ENCODE measurements around the gene NPW. TPM values are rescaled to one million over a fixed set of nuclear protein-coding genes. Genes with fewer than 3 reads are reported as not detected.

NPW gene
- total and polyA plus RNA-seq, 9 of the 15 experiments (the other 6 are each of a cell fraction or from before 2014, with no cell fraction given) = 0.14 to 4.0 (median 2.6) TPM; not detected in 4

DNA sequence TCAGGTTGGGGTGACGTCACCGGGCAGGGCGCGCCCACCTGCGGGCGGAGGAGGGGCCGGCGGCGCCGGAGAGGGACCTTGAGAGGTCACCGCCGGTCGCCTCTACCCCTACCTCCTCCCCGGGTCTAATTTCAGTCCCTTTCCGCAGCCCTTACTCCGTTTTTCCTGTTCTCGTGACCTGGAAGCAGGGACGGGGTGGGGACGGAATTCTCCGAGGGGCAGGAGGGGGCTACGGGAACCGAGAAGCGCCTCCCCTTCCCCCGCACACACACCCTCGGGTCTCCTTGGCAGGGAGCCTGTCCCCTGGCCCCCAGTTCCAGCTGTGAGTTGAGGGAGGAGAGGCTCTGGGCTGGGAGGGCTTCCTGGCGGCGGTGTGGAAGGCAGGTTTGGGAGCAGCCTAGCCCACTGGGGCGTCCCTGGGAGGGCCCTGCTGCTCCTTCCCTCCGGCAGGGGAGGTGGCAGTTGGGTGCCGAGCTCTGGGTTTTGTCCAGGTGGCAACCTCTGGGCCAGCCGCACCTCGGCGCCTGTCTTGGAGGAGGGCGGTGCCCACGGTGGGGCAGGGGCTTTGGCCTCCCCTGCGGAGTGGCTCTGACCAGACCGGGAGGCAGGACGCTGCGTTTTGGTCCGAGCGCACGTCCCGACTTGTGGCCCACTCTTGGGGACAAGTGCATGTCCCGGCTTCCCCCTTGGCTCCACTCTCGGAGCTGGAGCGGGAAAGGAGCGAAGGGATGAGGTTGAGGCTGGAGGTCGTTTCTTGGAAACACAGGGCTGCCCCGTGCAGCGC lies 29.0 kb upstream of the NPW start (continued):
- TF ChIP-seq, protein P1, sequence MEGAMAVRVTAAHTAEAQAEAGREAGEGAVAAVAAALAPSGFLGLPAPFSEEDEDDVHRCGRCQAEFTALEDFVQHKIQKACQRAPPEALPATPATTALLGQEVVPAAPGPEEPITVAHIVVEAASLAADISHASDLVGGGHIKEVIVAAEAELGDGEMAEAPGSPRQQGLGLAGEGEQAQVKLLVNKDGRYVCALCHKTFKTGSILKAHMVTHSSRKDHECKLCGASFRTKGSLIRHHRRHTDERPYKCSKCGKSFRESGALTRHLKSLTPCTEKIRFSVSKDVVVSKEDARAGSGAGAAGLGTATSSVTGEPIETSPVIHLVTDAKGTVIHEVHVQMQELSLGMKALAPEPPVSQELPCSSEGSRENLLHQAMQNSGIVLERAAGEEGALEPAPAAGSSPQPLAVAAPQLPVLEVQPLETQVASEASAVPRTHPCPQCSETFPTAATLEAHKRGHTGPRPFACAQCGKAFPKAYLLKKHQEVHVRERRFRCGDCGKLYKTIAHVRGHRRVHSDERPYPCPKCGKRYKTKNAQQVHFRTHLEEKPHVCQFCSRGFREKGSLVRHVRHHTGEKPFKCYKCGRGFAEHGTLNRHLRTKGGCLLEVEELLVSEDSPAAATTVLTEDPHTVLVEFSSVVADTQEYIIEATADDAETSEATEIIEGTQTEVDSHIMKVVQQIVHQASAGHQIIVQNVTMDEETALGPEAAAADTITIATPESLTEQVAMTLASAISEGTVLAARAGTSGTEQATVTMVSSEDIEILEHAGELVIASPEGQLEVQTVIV (CRISPR knock-in tag; IDR thresholded peaks at IDR 0.05; ENCODE audit: borderline replicate concordance) = no peak
- TF ChIP-seq MAFK (IDR thresholded peaks at IDR 0.05; ENCODE audit: low read length) (no peak), ZC3H4 (CRISPR knock-in tag; IDR thresholded peaks at IDR 0.05; ENCODE audit: borderline replicate concordance) (no peak), RBM14 (IDR thresholded peaks at IDR 0.05; ENCODE audit: borderline replicate concordance, insufficient read depth, low read depth, low read length) (no peak), E2F3 (CRISPR knock-in tag; IDR thresholded peaks at IDR 0.05) (no peak), CBX3 (IDR thresholded peaks at IDR 0.05; ENCODE audit: borderline replicate concordance in 1 of 2, low read length in 2 of 2) (no peak), EWSR1 (IDR thresholded peaks at IDR 0.05; ENCODE audit: borderline replicate concordance, low read depth, partially characterized antibody) (no peak), CREM (IDR thresholded peaks at IDR 0.05; ENCODE audit: low read depth) (peak; percentile 81), ZNF695 (CRISPR knock-in tag; IDR thresholded peaks at IDR 0.05) (no peak), ELF1 (tag; IDR thresholded peaks at IDR 0.05) (no peak), MEF2A (IDR thresholded peaks at IDR 0.05; ENCODE audit: control insufficient read depth, low read depth, low read length) (no peak), KLF1 (tag; IDR thresholded peaks at IDR 0.05) (no peak), FOXM1 (IDR thresholded peaks at IDR 0.05; ENCODE audit: low read depth) (no peak), FOXM1 (CRISPR knock-in tag; IDR thresholded peaks at IDR 0.05; ENCODE audit: low read depth) (no peak), ZNF57 (CRISPR knock-in tag; IDR thresholded peaks at IDR 0.05) (no peak), KLF16 (IDR thresholded peaks at IDR 0.05) (no peak)
- TF ChIP-seq, protein P2, sequence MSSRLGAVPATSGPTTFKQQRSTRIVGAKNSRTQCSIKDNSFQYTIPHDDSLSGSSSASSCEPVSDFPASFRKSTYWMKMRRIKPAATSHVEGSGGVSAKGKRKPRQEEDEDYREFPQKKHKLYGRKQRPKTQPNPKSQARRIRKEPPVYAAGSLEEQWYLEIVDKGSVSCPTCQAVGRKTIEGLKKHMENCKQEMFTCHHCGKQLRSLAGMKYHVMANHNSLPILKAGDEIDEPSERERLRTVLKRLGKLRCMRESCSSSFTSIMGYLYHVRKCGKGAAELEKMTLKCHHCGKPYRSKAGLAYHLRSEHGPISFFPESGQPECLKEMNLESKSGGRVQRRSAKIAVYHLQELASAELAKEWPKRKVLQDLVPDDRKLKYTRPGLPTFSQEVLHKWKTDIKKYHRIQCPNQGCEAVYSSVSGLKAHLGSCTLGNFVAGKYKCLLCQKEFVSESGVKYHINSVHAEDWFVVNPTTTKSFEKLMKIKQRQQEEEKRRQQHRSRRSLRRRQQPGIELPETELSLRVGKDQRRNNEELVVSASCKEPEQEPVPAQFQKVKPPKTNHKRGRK (tag; IDR thresholded peaks at IDR 0.05) = no peak
- TF ChIP-seq, protein P3, sequence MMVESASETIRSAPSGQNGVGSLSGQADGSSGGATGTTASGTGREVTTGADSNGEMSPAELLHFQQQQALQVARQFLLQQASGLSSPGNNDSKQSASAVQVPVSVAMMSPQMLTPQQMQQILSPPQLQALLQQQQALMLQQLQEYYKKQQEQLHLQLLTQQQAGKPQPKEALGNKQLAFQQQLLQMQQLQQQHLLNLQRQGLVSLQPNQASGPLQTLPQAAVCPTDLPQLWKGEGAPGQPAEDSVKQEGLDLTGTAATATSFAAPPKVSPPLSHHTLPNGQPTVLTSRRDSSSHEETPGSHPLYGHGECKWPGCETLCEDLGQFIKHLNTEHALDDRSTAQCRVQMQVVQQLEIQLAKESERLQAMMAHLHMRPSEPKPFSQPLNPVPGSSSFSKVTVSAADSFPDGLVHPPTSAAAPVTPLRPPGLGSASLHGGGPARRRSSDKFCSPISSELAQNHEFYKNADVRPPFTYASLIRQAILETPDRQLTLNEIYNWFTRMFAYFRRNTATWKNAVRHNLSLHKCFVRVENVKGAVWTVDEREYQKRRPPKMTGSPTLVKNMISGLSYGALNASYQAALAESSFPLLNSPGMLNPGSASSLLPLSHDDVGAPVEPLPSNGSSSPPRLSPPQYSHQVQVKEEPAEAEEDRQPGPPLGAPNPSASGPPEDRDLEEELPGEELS (CRISPR knock-in tag; IDR thresholded peaks at IDR 0.05; ENCODE audit: borderline replicate concordance) = no peak
- TF ChIP-seq, protein P4, sequence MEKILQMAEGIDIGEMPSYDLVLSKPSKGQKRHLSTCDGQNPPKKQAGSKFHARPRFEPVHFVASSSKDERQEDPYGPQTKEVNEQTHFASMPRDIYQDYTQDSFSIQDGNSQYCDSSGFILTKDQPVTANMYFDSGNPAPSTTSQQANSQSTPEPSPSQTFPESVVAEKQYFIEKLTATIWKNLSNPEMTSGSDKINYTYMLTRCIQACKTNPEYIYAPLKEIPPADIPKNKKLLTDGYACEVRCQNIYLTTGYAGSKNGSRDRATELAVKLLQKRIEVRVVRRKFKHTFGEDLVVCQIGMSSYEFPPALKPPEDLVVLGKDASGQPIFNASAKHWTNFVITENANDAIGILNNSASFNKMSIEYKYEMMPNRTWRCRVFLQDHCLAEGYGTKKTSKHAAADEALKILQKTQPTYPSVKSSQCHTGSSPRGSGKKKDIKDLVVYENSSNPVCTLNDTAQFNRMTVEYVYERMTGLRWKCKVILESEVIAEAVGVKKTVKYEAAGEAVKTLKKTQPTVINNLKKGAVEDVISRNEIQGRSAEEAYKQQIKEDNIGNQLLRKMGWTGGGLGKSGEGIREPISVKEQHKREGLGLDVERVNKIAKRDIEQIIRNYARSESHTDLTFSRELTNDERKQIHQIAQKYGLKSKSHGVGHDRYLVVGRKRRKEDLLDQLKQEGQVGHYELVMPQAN (IDR thresholded peaks at IDR 0.05; ENCODE audit: borderline replicate concordance) = no peak

All from K562 (cell line).